Activated CD4-positive, alpha-beta T cell treated with anti-CD3 and anti-CD28 coated beads, Interleukin-2, amount 50 U/mL, for 1 hour (primary cell): Measurements from ENCODE around the gene PIWIL1.

Source experiments
- DNase-seq: peaks from one replicate; pipeline ENCODE4 v3.0.0-alpha.2; 2020

PIWIL1 gene

DNA sequence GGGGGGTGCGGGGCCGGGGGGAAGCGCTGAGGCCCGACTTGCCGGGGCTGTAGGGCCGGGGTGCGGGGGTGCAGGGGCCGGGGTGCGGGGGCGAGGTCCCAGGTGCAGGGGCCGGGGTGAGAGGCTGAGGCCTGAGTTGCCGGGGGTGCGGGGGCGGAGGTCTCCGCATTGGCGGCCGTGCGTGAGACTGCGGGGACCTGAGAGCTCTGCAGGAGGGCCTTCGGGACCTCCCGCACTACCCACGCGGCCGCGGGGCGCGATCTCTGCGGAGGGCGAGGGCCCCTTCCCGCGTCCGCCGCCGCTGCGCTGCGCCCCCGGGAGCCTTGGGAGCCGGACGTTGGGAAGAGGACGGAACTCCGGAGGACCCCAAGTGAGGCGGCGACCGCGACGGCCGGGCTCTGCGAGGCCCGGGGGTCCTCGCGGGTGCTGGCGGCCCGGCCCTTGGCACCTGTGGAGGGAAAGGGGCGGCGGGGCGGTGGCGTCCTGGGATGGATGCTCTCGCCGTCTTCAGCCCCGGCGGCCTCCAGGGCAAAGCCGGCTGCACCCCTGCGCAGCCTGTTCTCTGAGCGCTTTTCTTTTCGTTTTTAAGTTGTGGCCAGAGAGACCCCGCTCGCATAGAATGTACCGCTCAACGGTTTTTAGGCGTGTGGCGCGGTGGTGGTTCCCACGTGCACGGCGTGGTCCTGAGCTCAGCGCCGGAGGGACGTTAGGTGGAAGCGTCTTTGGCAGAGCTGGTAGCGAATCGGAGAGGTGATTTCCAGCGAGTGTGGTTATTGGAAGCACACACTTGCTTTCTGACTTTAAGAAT lies 1.3 kb downstream of the PIWIL1 start:
- no peak for DNase-seq

DNA sequence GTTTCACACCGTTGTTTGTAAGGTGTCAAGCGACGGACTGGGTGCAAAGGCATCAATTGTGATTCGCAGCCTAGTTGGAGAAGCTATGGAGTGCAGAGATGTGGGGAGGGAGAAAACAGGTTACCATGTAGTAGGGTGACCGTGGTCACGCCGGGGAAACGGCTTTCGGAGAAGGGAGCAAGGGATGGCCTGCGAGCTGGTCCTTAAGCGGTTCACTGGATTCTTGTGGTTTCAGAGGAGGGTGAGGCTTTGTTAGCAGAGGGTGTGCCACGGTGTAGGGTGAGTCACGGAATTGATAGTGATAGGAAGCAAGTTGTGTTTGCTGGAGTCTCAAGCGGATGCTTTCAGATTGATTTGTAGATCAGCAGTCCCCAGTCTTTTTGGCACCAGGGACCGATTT lies 2.3 kb downstream of the PIWIL1 start:
- no peak for DNase-seq

DNA sequence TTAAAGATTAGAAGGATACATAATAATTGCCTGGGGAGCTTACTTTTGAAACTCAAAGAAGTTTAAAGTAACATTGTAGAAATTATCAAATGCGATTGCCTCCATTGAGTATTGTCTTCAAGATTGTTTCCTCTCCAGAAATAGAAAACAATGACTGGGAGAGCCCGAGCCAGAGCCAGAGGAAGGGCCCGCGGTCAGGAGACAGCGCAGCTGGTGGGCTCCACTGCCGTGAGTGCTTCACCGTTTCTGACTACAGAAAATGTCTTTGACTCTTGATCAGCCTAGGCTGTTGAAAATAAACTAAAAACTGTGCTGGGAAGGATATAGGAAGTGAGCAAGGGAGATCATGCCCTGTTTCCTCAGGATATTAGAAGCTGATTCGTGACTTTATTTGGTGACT lies 4.8 kb downstream of the PIWIL1 start:
- no peak for DNase-seq

DNA sequence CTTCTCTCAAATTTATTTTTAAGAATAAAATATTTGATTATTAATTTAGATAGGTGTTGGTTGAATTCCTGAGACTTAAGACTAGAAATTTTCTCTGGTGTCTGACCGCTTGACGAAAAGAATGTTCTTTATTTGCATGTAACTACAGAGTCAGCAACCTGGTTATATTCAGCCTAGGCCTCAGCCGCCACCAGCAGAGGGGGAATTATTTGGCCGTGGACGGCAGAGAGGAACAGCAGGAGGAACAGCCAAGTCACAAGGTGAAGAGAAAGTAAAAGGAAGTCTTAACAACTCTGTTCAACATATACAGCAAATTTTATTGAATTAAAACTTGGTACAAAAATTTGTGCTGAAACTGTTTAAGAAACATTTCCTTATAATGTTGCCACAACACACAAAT lies 5.2 kb downstream of the PIWIL1 start:
- DNase-seq, result no peak

DNA sequence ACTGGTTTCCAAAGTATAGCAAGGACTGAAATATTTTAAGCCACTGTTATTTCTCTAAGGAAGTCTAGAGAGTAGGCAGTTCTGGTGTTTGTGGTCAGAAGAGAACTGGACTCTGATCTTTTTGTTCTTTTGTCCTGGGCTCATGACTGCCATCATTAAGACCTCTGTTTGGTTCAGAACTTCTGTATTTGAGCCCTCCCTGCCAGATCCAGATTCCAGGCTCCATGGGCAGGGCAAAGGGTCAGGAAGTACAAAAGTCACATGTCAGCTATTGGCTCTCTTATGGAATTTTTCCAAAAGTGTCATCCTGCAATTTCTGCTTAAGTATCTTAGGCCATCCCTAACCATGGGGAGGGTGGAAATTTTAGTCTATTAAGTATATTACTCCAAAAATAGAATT lies 6.8 kb downstream of the PIWIL1 start:
- DNase-seq, result no peak

DNA sequence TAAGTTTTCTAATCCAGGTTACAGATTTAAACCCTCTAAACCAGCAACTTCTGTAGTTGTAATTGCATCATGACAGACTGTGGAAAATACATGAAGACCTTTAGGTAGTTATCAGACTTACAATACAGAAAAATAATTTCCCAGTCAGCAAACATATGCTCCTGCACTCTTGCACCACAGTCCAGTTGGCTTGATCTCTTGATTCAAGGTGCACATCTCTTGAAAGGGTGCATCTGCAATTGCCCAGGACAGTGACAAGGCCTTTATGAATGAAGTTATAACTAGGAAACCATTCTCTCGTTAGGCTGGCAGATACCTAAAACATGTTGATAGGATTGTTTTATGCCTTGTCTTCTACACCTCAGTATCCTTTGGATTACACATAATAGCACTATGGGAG lies 7.6 kb downstream of the PIWIL1 start:
- no peak for DNase-seq

DNA sequence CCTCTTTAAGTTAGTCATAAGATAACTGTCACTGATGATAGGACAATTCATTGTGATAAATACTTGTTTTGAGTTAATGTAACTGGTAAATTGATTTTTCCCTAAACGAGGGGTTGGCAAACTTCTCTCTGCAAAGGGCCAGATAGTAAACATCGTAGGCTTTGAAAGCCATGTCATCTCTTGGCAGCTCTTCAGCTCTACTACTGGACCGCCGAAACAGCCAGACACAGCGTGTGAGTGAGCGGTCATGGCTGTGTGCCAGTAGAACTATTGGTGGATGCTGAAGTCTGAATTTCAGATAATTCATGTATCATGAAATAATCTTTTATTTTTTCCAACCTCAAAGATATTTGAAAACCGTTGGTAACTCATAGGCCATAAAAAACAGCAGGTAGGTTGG lies 9.9 kb downstream of the PIWIL1 start:
- no peak for DNase-seq

DNA sequence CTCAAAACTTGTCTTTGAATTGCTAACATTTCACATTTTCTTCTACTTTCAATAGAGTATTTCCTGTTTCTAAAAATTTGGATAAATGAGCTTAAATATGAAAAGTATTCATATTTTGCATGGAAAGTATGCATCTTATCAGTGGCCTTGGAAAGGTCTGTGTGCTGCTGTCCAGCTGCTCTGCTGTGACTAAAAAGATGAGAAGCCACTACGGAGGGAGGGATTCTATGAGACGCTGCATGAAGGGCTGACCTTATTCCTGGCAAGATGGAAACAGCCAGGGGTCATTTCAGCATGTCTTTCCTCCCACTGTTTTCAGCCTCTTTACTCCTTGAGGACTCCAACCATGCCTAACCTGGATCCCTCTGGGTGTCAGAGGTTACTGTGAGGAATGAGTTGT lies 13.0 kb downstream of the PIWIL1 start:
- DNase-seq, result no peak

DNA sequence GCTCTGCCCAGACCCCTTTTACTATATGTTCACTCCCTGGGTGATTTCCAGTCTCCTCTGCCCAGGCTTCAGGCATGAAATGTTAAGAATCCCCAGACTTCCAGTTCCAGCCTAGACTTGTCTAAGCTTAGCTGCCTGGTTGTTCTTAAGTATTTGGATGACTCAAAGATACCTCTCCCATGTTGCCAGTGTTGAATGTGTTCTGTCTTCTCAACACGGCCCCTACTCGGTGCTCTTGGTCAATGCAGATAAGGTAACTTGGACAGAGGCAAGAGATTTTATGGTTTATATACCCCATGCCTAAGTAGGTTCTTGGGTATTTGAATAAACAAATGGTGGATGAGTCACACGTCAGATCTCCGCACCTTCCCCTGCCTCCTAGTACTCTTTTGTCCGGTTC lies 13.6 kb downstream of the PIWIL1 start:
- no peak for DNase-seq

DNA sequence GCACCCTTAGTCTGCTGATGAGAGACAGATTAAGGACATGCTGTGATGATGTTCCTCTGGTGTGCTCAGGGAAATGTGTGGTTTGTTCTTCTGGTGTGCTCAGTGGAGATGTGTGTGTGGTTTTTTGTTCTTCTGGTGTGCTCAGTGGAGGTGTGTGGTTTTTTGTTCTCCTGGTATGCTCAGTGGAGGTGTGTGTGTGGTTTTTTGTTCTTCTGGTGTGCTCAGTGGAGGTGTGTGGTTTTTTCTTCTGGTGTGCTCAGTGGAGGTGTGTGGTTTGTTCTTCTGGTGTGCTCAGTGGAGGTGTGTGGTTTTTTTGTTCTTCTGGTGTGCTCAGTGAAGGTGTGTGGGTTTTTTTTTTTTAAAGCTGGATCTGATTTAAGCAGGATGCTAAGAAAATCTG lies 15.4 kb downstream of the PIWIL1 start:
- no peak for DNase-seq

DNA sequence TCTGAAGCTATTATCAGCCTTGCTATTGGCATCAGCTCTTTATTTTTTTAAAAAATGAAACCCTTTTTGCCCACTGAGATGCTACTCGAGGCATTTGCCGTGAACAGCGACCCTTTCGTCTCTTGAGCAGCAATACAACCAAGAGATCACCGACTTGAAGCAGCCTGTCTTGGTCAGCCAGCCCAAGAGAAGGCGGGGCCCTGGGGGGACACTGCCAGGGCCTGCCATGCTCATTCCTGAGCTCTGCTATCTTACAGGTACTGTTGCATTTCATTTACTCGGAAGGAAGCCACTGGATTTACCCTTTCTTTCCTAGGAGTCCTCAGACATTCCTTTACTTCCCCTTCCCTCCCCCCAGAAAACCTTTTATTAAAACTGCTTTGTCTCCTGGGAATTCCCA lies 16.7 kb downstream of the PIWIL1 start:
- DNase-seq, result no peak

DNA sequence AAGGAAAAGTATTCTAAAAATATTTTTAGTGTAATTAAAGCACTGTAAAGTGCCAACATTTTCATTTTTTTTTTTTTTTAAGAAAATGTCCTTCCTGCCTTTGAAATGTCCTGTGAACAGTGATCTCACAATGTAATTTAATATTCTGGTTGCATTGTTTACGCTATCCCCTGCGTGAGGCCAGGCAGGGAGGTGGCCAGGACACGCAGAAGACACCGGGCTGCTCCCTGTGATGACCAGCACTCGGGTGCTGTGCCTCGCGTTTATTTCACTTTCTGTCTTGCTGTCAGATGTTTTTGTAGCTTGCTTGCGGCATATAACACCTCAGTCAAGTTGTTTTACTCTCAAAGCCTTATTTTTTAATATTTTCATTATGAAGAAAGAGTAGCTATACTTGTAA lies 18.5 kb downstream of the PIWIL1 start:
- DNase-seq, result no peak

DNA sequence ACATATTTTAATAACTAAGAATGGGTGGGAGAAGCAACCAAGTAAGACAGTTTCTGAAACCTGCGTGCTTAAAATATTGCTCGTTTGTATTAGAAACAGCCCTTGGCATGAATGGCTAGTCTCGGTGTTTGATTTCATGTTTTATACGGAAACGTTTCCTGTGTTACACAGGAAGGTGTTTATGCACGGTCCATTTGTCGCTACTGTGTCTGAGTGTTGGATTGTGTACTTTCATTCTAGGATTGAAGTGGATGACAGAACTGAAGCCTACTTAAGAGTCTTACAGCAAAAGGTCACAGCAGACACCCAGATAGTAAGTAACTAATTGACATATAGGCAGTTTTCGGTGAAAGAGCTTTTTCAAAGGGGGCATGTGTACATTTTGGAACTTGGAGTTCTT lies 19.6 kb downstream of the PIWIL1 start:
- DNase-seq, result no peak

DNA sequence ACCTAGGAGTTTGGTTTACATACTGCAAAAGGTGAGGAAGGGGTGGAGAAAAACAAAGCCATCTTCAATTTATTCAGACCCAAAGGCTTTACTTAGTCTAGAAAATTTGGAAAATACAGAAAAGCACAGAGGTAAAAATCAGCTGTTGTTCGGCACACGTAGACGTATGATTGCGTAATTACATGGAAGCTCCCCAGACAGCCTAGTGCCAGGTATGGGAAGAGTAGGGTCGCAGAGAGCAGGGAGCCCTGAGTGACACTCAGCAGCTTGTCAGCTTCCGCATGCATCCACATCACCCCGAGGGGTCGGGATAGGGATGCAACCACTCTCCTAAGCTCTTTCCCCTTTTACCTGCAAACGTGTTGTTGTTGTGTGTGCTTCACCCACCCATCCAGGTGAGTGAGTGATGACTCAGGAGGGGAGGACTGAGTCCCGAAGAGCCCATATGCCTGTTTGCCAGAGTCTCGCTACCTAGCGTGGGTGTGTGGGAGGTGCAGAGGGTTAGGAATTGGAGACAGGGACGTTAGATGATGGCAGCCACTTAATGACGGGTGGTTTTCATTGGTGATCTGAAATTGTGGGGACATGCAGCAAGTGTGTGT lies 20.1 kb downstream of the PIWIL1 start:
- DNase-seq, result no peak

DNA sequence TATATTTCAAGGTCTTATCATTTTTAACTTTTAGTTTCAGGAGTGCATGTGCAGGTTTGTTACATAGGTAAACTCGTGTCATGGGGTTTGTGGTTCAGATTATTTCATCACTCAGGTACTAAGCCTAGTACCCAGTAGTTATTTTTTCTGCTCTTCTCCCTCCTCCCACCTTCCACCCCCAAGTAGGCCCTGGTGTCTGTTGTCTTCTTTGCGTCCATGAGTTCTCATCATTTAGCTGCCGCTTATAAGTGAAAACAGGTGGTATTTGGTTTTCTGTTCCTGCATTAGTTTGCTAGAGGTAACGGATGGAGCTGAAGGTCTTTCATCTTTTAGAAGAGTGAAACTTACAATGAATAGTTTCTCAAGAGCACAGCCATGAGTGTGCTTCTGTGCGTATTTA lies 24.4 kb downstream of the PIWIL1 start:
- DNase-seq, result no peak

DNA sequence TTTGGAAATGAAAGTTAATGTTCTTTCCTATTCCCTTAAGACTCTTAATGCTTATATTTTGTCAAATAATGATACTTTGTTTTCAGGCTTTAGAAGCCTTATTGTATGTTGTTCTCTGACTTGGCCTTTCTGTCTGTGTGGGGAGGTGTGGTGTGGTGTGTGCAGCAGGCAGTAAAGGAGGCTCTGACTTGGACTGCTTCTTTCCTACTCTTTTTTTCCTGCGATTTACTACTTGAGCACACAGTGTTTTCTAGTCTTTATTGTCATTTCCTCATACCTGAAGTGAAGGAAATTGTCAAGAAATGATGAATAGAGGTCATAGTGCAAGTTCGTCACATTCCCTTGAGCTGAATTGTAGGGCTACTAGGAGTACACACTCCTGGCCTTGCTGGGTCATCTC lies 26.9 kb downstream of the PIWIL1 start:
- DNase-seq, result no peak

DNA sequence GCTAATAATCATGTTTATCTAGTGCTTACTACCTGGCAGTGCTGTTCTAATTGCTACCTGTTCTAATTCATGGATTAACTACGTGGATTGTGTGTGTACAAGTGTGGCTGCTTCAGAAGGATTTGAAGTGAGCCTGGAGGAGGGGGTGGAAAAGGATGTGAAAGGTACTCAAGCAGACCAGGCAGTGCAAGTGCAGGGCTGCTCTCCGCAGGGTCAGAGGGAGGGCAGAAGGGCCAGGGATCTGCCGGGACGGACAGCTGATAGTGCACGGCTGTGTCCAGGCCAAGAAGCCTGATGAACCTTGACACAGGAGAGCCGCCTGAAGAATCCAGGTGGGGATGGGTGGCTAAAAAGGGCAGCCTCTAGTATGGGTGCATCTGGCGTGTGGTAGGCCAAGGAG lies 28.5 kb downstream of the PIWIL1 start:
- no peak for DNase-seq

DNA sequence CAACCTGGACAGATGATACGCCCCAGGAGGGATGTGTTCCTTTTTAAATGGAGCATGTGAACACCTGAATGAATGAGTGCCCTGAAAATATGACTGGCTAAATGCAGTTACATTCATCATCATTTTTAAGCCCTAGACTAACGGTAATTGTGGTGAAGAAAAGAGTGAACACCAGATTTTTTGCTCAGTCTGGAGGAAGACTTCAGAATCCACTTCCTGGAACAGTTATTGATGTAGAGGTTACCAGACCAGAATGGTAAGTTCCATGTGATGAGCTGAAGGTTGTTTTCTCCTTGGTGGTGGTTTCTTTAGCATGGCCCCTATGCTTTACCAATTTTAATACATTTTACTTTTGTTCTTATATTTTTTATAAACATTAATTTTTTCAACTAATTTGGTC lies 29.3 kb downstream of the PIWIL1 start:
- no peak for DNase-seq

DNA sequence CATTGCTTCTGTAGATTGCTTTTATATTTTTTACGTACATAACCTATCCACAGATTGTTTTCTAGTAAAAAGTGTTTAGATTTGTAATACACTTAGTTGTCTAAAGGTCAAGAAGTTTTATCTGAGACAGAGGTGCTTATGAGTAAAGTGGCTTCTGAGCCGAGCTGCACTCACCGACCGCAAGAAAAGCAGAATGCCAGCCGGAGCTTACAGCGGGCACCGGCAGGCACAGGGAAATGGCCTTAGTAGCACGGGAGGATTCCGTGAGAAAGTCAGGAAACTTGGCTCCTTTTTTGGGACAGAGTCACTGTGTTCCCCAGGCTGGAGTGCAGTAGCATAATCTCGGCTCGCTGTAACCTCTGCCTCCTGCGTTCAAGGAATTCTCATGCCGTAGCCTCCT lies 29.8 kb downstream of the PIWIL1 start:
- no peak for DNase-seq

DNA sequence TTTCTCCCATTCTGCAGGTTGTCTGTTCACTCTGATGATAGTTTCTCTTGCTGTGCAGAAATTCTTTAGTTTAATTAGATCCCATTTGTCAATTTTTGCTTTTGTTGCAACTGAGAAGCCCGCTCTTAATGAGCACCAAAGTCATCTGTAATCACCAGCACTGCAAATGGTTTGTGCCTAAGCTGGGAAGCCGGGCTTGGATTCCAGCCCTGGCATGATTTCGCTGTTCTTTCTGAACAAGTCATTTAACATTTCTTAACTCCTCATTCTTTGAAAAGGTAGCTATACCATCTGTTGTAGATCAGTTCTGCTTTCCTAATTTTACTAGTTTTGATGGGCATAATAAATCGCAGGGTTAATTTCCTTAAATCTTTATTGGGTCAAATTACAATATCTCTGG lies 32.1 kb downstream of the PIWIL1 start:
- DNase-seq, result no peak

DNA sequence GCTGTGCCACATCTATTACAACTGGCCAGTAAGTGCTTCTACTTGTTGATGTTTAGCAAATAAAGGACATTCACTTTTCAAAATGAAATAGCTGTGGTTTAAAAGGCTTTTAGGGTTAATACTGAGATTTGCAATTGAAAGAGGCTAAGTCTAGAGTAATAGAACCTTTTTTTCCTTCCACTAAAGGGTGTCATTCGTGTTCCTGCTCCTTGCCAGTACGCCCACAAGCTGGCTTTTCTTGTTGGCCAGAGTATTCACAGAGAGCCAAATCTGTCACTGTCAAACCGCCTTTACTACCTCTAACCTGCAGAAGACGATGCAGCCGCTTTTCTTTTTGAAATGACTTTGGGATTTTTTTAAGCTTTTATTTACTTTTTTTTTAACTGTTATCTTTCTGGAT lies 33.6 kb downstream of the PIWIL1 start:
- DNase-seq, result no peak

DNA sequence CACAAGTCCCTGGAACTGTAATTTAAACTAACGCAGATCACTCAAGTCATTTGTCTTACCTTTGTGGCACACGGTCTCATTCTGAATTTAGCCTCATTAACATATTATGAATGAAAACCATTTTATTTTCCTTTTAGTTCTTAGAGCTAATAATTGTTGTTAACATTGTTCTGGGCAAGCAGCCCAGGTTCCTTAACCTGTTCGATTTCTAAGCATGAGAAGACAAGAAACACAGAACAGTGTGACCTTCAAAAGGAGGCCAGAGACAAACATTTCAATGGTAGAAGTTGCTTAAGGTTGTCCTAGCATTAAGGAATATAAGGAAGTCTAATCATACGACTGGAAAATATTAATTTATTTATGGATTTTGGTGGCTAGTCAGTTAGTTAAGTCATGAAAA lies 35.2 kb downstream of the PIWIL1 start:
- DNase-seq, result no peak

DNA sequence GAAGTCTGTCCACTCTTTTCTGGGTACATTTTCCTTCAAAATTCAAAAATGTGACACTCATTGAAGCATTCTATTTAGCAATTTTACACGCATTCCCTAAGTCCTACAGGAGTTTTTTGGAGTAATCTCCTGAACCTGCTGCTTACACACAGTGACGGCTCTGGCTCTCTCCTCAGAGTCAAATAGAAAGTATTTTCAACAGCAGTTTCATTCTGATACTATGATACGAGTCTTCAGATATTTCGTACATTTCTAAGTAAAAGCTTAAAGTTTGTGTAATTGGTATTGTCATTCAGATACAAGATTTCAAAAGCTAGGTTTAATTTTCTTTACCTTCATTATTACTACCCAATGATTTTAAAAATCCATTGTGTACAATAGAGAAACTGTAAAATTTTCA lies 36.4 kb downstream of the PIWIL1 start:
- no peak for DNase-seq

DNA sequence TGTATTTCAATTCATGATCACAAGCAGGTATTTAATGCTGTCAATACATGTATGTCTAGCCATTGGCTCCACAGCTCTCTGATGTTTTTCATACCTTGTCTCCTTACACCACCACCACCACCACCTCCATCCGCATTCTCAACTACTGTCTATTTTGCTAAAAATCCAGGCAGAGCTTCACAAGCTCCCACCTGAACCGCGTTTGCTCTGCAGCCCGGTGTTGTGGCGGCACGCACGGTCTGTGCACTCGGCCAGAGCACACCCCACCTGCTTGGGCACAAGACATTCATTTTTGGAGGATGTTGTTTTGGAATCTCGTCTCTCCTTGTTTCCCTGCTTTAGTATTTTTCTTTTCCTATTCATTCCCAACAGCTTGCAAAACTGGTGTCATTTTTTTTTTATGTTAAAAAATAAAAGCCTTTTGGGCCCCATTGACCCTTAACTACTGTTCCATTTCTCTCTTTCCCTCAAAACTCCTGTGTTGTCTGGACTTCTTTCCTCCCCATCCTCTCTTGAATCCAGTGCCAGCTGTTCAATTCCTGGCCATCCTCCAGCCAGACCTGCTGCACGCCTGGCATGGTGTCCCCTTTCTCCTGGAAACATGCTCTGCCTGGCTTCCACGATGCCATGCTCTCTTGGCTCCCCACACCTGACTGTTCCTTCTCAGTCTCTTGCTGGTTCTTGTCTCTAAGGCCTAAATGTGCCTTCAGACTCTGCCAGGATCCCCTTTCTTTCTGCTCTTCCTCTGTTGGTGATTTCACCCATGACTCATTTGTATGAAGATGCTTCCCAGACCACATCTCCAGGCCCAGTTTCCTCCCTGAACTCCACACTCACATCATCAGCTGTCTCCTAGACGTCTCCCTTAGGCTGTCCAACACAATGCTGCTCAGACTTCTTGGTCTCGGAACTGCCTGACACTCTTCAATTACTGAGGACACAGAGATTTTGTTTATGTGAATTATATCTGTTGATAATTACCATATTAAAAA lies 37.9 kb downstream of the PIWIL1 start:
- no peak for DNase-seq
